IPS-18c (cell line): ENCODE results near the gene SULF2.
"Not testable (repeated sequence)": the region's sequence is repeated elsewhere in the genome, so short reads cannot be mapped to it uniquely, and the experiment has no call there.

Experiments used
- H3K4me3 ChIP-seq: 2 replicates; pipeline ENCODE4 v1.7.0; 2013; ENCODE audit warnings: low read depth, mild to moderate bottlenecking, low read length, moderate library complexity; ENCODE audit not compliant: insufficient read depth
- H3K9me3 ChIP-seq: one replicate; pipeline ENCODE4 v1.6.1; 2013; ENCODE audit warnings: mild to moderate bottlenecking, low read length, moderate library complexity; ENCODE audit not compliant: control insufficient read depth, insufficient read depth

The SULF2 gene

GRCh38 chr20:47810116-47810677 lies 24.9 kb upstream of the SULF2 start:
- no peak overlapping the region for H3K4me3 ChIP-seq

GRCh38 chr20:47809161-47809960 lies 24.1 kb upstream of the SULF2 start:
- Histone ChIP-seq H3K4me3 (no peak overlapping the region), H3K9me3 (peaks cover 4% of the 10 kb centered on the region)

More at GRCh38 chr20:47810116-47810677, 24.9 kb upstream of the SULF2 start:
- H3K9me3 ChIP-seq = peaks cover 4% of the 10 kb centered on the region

DNA sequence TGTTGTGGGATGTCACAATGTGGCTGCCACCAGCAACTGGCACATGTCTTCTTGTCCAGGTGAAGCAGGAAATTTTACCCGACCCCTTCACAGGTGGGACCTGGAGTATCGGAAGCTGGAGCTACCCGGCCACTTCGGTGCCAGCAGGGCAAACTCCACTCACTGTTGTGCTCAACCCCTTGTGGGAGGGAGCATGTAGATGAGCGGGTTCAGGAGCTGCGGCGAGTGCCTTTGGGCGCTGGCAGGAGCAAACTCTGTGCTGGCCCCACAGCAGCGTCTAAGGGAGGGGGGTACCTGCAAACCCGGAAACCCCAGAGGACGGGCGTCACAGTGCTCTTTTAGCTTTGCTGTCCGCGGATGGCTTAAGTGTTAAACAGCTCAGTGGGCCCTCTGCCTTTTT lies 20.7 kb upstream of the SULF2 start:
- Histone ChIP-seq H3K4me3 (no peak overlapping the region), H3K9me3 (no peaks in the 10 kb centered on the region)

DNA sequence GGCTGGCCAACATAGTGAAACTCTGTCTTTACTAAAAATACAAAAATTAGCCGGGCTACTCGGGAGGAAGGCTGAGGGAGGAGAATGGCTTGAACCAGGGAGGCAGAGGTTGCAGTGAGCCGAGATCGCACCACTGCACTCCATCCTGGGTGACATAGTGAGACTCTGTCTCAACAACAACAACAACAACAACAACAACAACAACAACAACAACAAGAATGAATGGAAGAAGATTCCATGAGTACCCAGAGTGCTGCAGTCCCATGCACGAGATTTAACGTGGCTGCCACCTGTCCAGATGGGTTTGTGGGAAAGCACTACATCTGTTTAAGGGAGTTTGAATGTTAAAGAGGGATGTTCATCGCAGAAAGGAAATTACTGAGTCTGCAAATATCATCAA lies 19.7 kb upstream of the SULF2 start:
- not testable (repeated sequence) for H3K4me3 ChIP-seq

GRCh38 chr20:47804224-47804825 lies 19.0 kb upstream of the SULF2 start:
- H3K4me3 ChIP-seq, H3K9me3 ChIP-seq: not testable (repeated sequence)

More for the DNA sequence above, 19.7 kb upstream of the SULF2 start:
- not testable (repeated sequence) for H3K9me3 ChIP-seq

- no peaks in the 10 kb centered on the region for H3K9me3 ChIP-seq
- no peak overlapping the region for H3K4me3 ChIP-seq
These were observed 17.7 kb upstream of the SULF2 start for GRCh38 chr20:47802975-47803374.

DNA sequence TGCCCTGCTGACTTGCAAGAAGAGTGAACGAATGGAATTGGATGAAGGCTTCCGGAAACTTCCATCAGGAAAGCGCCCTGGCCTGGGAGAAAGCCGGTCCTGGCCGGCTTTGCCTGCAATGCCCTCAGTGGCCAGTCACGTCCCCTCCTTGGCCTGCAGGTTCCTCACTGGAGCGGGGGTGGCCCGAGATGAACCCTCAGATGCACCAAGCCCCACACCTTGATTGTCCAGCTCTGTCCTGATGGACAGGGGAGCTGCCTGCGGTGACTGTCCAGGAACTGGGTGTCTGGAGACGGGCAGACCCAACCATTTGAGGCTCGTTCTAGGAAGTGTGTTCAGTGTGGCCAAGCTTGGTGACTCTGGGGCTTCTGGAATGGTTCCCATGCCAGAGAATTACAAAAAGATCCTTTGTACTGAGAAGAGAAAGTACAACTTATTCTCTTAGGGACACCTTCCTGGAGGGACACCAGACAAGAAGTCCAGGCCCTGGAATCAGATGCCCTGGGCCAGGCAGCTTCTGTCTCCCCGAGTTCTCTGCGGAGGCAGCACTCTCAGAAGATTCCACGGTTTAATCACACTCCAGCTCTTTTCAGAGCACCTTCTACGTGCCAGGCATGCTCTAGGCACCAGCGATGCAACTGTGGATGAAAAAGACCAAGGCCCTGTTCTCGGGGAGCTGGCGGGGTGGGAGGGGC lies 17.1 kb upstream of the SULF2 start:
- H3K4me3 ChIP-seq = no peak overlapping the region
- H3K9me3 ChIP-seq = no peaks in the 10 kb centered on the region

DNA sequence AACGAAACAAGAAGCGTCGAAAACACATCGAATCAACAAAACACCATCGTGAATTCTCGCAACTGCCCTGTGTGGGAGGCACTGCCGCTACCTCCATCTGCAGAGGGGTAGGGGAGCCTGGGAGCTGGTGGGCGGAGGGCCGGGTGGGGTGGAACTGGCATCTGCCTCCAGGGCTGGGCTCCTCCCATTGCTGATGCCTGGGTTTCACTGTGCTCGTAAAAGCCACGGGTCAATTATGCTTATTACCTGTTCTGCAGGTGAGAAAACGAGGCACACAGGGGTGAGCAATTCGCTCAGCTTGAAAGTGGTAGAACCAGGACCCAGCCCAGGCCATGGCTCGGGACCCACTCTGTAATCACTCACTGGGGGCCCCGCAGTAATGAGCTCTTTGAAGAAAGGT lies 16.5 kb upstream of the SULF2 start:
- Histone ChIP-seq H3K4me3 (no peak overlapping the region), H3K9me3 (no peaks in the 10 kb centered on the region)

DNA sequence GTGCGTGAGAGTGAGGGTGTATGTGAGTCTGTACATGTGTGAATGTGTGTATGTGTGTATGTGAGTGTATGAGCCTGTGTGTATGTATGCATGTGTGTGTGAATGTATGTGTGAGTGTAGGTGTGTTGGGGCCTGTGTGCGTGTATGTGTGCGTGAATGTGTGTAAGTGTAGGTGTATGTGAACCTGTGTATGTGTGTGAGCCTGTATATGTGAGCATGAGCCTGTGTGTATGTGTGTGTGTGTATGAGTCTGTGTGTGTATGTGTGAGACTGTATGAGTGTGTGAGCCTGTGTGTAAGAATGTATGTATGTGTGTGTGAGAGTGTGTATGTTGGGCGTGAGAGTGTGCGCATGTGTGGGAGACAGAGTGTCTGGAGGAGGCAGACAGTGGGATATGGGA lies 15.8 kb upstream of the SULF2 start:
- no peaks in the 10 kb centered on the region for H3K9me3 ChIP-seq
- H3K4me3 ChIP-seq = no peak overlapping the region

DNA sequence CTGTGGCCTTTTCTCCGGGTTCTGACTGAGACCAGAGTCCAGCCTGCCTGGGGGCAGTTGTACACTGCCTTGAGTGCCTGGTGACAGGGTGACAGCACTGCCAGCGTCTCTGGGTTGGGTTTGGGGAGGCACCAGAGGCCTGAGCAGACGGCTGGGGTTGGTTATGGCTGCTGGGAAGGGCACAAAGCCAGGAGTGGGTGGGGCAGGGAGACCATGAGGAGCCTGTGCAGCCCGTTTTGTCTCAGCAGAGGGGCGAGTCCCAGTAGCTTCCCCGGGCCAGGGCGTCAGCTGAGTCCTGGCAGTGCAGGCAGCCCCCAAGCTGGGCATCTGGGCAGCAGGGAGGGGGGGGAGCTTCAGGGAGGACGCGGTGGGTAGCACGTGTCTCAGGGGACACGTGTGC lies 15.3 kb upstream of the SULF2 start:
- Histone ChIP-seq H3K4me3 (no peak overlapping the region), H3K9me3 (no peaks in the 10 kb centered on the region)

DNA sequence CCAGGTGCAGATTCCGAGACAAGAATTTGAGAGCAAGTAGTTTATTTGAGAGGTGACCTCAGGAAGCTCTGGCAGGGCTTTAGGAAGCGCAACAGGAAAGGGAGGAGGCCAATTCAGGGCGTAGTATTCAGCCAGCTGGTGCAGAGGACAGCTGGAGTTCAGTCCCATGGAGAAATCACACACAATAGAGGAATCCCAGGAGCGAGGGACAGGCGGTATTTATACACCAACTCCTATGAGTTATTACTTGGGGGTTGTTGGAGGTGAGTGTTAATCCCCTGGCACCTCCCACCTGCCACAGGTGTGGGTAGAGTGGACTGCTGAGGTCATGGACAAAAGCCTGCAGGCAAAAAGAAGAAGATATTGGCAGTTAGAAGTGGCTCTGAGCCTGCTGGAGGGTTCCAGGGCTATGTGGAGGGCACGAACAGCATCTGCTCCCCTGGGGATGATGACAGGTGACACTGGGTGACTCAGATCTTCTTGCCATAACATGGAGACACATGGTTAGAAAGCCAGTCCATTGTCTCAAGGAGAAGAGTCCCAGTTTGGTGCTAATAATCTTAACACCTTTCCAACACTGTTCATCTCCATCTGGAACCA lies 13.9 kb upstream of the SULF2 start:
- H3K4me3 ChIP-seq = no peak overlapping the region
- H3K9me3 ChIP-seq = no peaks in the 10 kb centered on the region

- Histone ChIP-seq H3K9me3 (no peaks in the 10 kb centered on the region), H3K4me3 (no peak overlapping the region)
These were observed 11.7 kb upstream of the SULF2 start for GRCh38 chr20:47796971-47797370.

- Histone ChIP-seq H3K9me3 (no peaks in the 10 kb centered on the region), H3K4me3 (no peak overlapping the region)
These were observed 10.1 kb upstream of the SULF2 start for GRCh38 chr20:47795214-47795907.

DNA sequence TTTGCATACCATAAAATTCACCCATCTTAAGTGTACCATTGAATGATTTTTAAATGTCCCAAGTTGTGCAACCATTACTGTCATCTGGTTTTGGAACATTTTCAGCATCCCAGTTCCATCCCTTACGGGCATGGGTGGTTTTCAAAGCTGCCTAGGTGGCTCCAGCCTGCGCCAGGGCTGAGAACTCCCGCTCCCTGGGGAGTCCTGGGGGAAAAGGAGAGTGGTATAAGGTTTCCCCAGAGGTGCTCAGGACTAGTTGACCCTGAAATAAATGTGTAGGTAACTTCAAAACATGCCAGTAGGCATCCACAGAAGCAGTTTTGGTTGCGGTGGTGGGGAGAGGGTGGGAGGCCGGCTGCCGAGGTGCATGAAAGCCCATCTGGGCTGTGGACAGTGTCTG lies 9.0 kb upstream of the SULF2 start:
- not testable (repeated sequence) for H3K4me3 ChIP-seq, H3K9me3 ChIP-seq

DNA sequence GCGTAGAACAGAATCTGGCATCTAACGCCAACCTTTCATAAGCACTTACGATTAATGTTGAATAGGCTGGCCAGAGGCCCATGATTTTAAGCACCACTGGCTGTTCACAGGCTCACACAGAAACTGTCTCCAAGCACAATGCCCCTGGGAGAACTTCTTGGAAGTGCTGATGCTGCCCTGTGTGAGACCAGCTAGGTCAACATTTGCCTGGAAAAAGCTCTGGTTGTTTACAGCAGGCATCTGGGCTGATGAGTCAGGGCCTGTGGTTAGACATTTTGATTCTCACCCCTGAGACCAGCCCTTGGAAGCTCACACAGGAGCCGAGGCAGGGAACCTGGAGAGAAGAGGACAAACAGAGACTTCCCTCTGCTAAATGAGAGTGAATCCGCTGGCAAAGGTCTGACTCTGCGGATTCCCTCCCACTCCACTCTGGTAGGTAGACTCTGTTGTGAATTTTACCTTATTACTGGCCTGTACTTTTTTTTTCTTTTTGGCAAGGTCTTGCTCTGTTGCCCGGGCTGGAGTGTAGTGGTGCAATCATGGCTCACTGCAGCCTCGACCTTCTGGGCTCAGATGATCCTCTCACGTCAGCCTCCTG lies 6.8 kb upstream of the SULF2 start:
- Histone ChIP-seq H3K9me3 (no peaks in the 10 kb centered on the region), H3K4me3 (no peak overlapping the region)

DNA sequence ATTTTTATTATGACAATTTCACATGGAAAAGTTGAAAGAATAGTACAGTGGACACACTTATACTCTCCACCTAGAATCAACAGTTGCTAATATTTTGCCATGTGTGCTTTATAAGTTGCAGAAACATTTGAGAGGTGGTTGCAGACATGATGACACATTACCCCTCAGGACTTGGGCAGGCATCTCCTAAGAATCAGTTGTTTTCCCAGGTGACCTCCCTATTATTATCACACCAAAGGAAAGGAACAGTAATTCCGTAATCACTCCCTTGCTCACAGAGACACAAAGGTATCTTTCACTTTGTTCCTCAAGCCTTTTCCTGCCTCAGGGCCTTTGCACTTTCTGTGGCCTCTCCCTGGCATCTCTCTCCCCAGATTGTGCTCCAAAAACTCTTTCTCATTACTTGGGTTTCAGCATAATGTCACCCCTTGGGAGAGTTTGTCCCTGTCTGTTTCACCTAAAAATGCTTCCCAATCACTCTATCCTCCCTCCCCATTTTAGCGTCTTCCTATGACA lies 5.9 kb upstream of the SULF2 start:
- H3K9me3 ChIP-seq = no peaks in the 10 kb centered on the region
- H3K4me3 ChIP-seq = no peak overlapping the region

- H3K4me3 ChIP-seq = no peak overlapping the region
These were observed 5.3 kb upstream of the SULF2 start for GRCh38 chr20:47790580-47790965.

More at GRCh38 chr20:47790580-47790965, 5.3 kb upstream of the SULF2 start:
- H3K9me3 ChIP-seq = no peaks in the 10 kb centered on the region
